H1 (cell line): ENCODE data around the gene SECTM1. TPM values are rescaled to one million over a fixed set of nuclear protein-coding genes. Genes with fewer than 3 reads are reported as not detected.

Experiments used
- CTCF ChIA-PET: fragments of 300-600 bp; sonication (Branson Sonifier 250); formaldehyde crosslinking; loops from one replicate; lab custom pipeline; 2021; ENCODE audit not compliant: partially characterized antibody; lab: Charles Lee
- POLR2A ChIA-PET: fragments of 300-600 bp; sonication (Branson Sonifier 250); formaldehyde crosslinking; loops from one replicate; lab custom pipeline; 2021; ENCODE audit warnings: inconsistent platforms; ENCODE audit not compliant: partially characterized antibody; lab: Charles Lee
- DNase-seq, 2 experiments: peaks; one replicate each; pipeline versions ENCODE4 v3.0.0 to v3.0.0-alpha.2; 2010 to 2022; ENCODE audit warnings: low spot score in 2 of 2, low read depth in 1 of 2, mixed read lengths in 1 of 2
- FAIRE-seq: peaks from 2 replicates; lab custom pipeline; 2011; peaks lifted over from hg19 to GRCh38; lab: Jason Lieb, UNC
- H2AFZ ChIP-seq: 2 replicates; pipeline ENCODE4 v1.8.1; 2012; ENCODE audit warnings: low read length, inconsistent platforms
- H2AK5ac ChIP-seq: 2 replicates; pipeline ENCODE4 v1.6.1; 2013; ENCODE audit warnings: low read depth, low read length
- H2BK120ac ChIP-seq: replicated peaks from 2 replicates; pipeline ENCODE3; 2013; ENCODE audit warnings: low read depth, low read length, inconsistent platforms
- H2BK12ac ChIP-seq: 2 replicates; pipeline ENCODE4 v1.6.1; 2013; ENCODE audit warnings: low read depth, low read length
- H2BK15ac ChIP-seq: 2 replicates; pipeline ENCODE4 v1.6.1; 2013; ENCODE audit warnings: low read length
- H2BK20ac ChIP-seq: 2 replicates; pipeline ENCODE4 v1.6.1; 2013; ENCODE audit warnings: low read length
- H2BK5ac ChIP-seq: 2 replicates; pipeline ENCODE4 v1.6.1; 2013; ENCODE audit warnings: low read depth, low read length
- H3K14ac ChIP-seq: 2 replicates; pipeline ENCODE4 v1.6.1; 2013; ENCODE audit warnings: inconsistent platforms; ENCODE audit not compliant: insufficient read length
- H3K18ac ChIP-seq: 2 replicates; pipeline ENCODE4 v1.6.1; 2013; ENCODE audit warnings: low read length; ENCODE audit errors: extremely low read depth
- H3K23ac ChIP-seq: 2 replicates; pipeline ENCODE4 v1.6.1; 2013; ENCODE audit warnings: inconsistent platforms; ENCODE audit not compliant: insufficient read length
- H3K23me2 ChIP-seq: 2 replicates; pipeline ENCODE4 v1.6.1; 2013; ENCODE audit warnings: low read depth, low read length
- H3K27ac ChIP-seq: 2 replicates; pipeline ENCODE4 v1.6.1; 2011; ENCODE audit warnings: low read depth, low read length, inconsistent platforms
- H3K27me3 ChIP-seq, 4 experiments: replicated peaks in 1 of 4; 1 replicate in 1 of 4; 2 replicates in 3 of 4; pipeline versions ENCODE4 v1.6.1 to v1.8.1; 2011 to 2013; ENCODE audit warnings: low read length in 3 of 4, mild to moderate bottlenecking in 3 of 4, inconsistent platforms in 2 of 4, mixed read lengths in 2 of 4, moderate library complexity in 1 of 4; ENCODE audit not compliant: control insufficient read depth in 3 of 4, insufficient read depth in 3 of 4; ENCODE audit errors: extremely low read depth in 1 of 4
- H3K36me3 ChIP-seq, 4 experiments: 2 replicates each; pipeline versions ENCODE4 v1.6.1 to v1.8.1; 2011 to 2013; ENCODE audit warnings: mild to moderate bottlenecking in 4 of 4, low read length in 3 of 4, moderate library complexity in 2 of 4, control low read depth in 1 of 4, inconsistent platforms in 1 of 4; ENCODE audit not compliant: insufficient read depth in 4 of 4, control insufficient read depth in 2 of 4
- H3K4ac ChIP-seq: replicated peaks from 2 replicates; pipeline ENCODE3; 2013; ENCODE audit warnings: low read length, low read depth, mixed read lengths, inconsistent platforms; ENCODE audit not compliant: insufficient read length
- H3K4me1 ChIP-seq, 4 experiments: replicated peaks in 1 of 4; 1 replicate in 1 of 4; 2 replicates in 3 of 4; pipeline versions ENCODE4 v1.6.1 to v1.8.1; 2011 to 2013; ENCODE audit warnings: low read length in 3 of 4, inconsistent platforms in 2 of 4, mixed read lengths in 1 of 4; ENCODE audit not compliant: insufficient read depth in 4 of 4, control insufficient read depth in 3 of 4
- H3K4me2 ChIP-seq, 2 experiments: 2 replicates each; pipeline versions ENCODE4 v1.6.1 to v1.8.1; 2011 to 2013; ENCODE audit warnings: low read depth in 2 of 2, low read length in 2 of 2, control low read depth in 1 of 2, inconsistent platforms in 1 of 2, mild to moderate bottlenecking in 1 of 2; ENCODE audit not compliant: insufficient read depth in 1 of 2
- H3K4me3 ChIP-seq, 4 experiments: fragments of 200-600, 300-600 bp in 1 of 4; sonication (generic), shearing (Covaris generic), sonication (Bioruptor Twin) in 1 of 4; 2 replicates each; pipeline versions ENCODE4 v1.5.1 to v1.8.1; 2011 to 2016; ENCODE audit warnings: low read length in 4 of 4, low read depth in 3 of 4, control low read depth in 2 of 4, inconsistent platforms in 2 of 4, mild to moderate bottlenecking in 2 of 4, mixed read lengths in 1 of 4, moderate library complexity in 1 of 4; ENCODE audit not compliant: insufficient read depth in 2 of 4; ENCODE audit errors: extremely low read depth in 1 of 4
- H3K56ac ChIP-seq: replicated peaks from 2 replicates; pipeline ENCODE3; 2013; ENCODE audit warnings: low read depth, mild to moderate bottlenecking, mixed read lengths, low read length, inconsistent platforms; ENCODE audit not compliant: insufficient read length
- H3K79me1 ChIP-seq: 2 replicates; pipeline ENCODE4 v1.6.1; 2013; ENCODE audit warnings: low read depth, low read length, control low read depth
- H3K79me2 ChIP-seq, 2 experiments: 2 replicates each; pipeline versions ENCODE4 v1.6.1 to v1.8.1; 2012 to 2013; ENCODE audit warnings: low read length in 2 of 2, mild to moderate bottlenecking in 2 of 2, inconsistent platforms in 1 of 2; ENCODE audit not compliant: insufficient read depth in 2 of 2, control insufficient read depth in 1 of 2
- H3K9ac ChIP-seq, 4 experiments: replicated peaks in 1 of 4; 1 replicate in 1 of 4; 2 replicates in 3 of 4; pipeline versions ENCODE4 v1.6.1 to v1.8.1; 2011 to 2013; ENCODE audit warnings: low read depth in 3 of 4, low read length in 3 of 4, control low read depth in 2 of 4, mild to moderate bottlenecking in 2 of 4, moderate library complexity in 2 of 4, inconsistent platforms in 1 of 4; ENCODE audit errors: extremely low read depth in 1 of 4
- H3K9me3 ChIP-seq, 2 experiments: 2 replicates each; pipeline versions ENCODE4 v1.6.1 to v1.8.1; 2012 to 2013; ENCODE audit warnings: mild to moderate bottlenecking in 2 of 2, moderate library complexity in 2 of 2, control low read depth in 1 of 2, inconsistent platforms in 1 of 2, low read depth in 1 of 2, low read length in 1 of 2, mixed read lengths in 1 of 2; ENCODE audit not compliant: insufficient read depth in 2 of 2
- H4K20me1 ChIP-seq, 2 experiments: replicated peaks in 1 of 2; 2 replicates each; pipeline versions ENCODE3 to v1.8.1; 2011 to 2013; ENCODE audit warnings: inconsistent platforms in 2 of 2, low read length in 2 of 2, mild to moderate bottlenecking in 1 of 2; ENCODE audit not compliant: insufficient read depth in 2 of 2, control insufficient read depth in 1 of 2
- H4K5ac ChIP-seq: 2 replicates; pipeline ENCODE4 v1.6.1; 2013; ENCODE audit warnings: low read length, low read depth, mixed read lengths, inconsistent platforms; ENCODE audit not compliant: insufficient read length
- H4K8ac ChIP-seq: 2 replicates; pipeline ENCODE4 v1.8.0; 2013; ENCODE audit warnings: mild to moderate bottlenecking, moderate library complexity, low read length, inconsistent platforms; ENCODE audit not compliant: insufficient read depth; ENCODE audit errors: extremely low read depth
- H4K91ac ChIP-seq: replicated peaks from 2 replicates; pipeline ENCODE3; 2013; ENCODE audit warnings: low read length, mixed read lengths, inconsistent platforms; ENCODE audit not compliant: insufficient read length
- BACH1 ChIP-seq: IDR thresholded peaks from 2 replicates; pipeline ENCODE4 v1.6.1; 2012; ENCODE audit warnings: low read length, improper control_type of control experiment
- CHD1 ChIP-seq: IDR thresholded peaks from 2 replicates; pipeline ENCODE4 v1.6.1; 2012; ENCODE audit warnings: low read depth, low read length, improper control_type of control experiment
- EGR1 ChIP-seq: IDR thresholded peaks from 2 replicates; pipeline ENCODE4 v1.6.1; 2011; ENCODE audit warnings: low read depth, low read length, borderline replicate concordance
- GTF2F1 ChIP-seq: IDR thresholded peaks from 2 replicates; pipeline ENCODE4 v1.6.1; 2012; ENCODE audit warnings: low read depth, low read length, improper control_type of control experiment, borderline replicate concordance
- JUN ChIP-seq: IDR thresholded peaks from 2 replicates; pipeline ENCODE4 v1.6.1; 2011; ENCODE audit warnings: low read depth, mild to moderate bottlenecking, improper control_type of control experiment, low read length
- KDM5A ChIP-seq: fragments of 200-600 bp; IDR thresholded peaks from 2 replicates; pipeline ENCODE4 v1.7.1; 2012; ENCODE audit warnings: mild to moderate bottlenecking, low read length, inconsistent platforms, mixed read lengths
- MAFK ChIP-seq: IDR thresholded peaks from 2 replicates; pipeline ENCODE4 v1.6.1; 2012; ENCODE audit warnings: low read depth, mild to moderate bottlenecking, improper control_type of control experiment, low read length
- POLR2A ChIP-seq, 2 experiments: IDR thresholded peaks; 1 replicate in 1 of 2; 2 replicates in 1 of 2; pipeline ENCODE4 v1.6.1; 2011; ENCODE audit warnings: low read depth in 2 of 2, low read length in 2 of 2, mild to moderate bottlenecking in 2 of 2; ENCODE audit errors: control extremely low read depth in 1 of 2
- RAD21 ChIP-seq, 2 experiments: IDR thresholded peaks in 1 of 2; conservative IDR thresholded peaks in 1 of 2; 2 replicates each; pipeline ENCODE4 v1.6.1; 2011; ENCODE audit warnings: low read depth in 2 of 2, low read length in 2 of 2, improper control_type of control experiment in 1 of 2, inconsistent platforms in 1 of 2, mild to moderate bottlenecking in 1 of 2, moderate library complexity in 1 of 2
- SP1 ChIP-seq: IDR thresholded peaks from 2 replicates; pipeline ENCODE4 v1.6.1; 2011; ENCODE audit warnings: low read depth, low read length
- TAF1 ChIP-seq: IDR thresholded peaks from 2 replicates; pipeline ENCODE4 v1.6.1; 2011; ENCODE audit warnings: mild to moderate bottlenecking, low read depth, low read length
- TAF7 ChIP-seq: optimal IDR thresholded peaks from 2 replicates; pipeline ENCODE3; 2011; ENCODE audit warnings: low read depth, mild to moderate bottlenecking, inconsistent platforms, low read length, moderate library complexity, borderline replicate concordance
- WGBS, 2 experiments: shearing (Covaris generic) in 1 of 2; methylation state at CpG; one replicate each; pipeline versions ENCODE4 v1.1.6 to v1.1.7; 2013 to 2015; ENCODE audit warnings: low lambda C conversion rate in 2 of 2, mixed read lengths in 2 of 2, inconsistent platforms in 1 of 2, low coverage in 1 of 2, missing lambda C conversion rate in 1 of 2; ENCODE audit not compliant: insufficient replicate concordance in 2 of 2, insufficient coverage in 1 of 2, insufficient read length in 1 of 2; ENCODE audit errors: extremely low coverage in 1 of 2, missing lambda C conversion rate in 1 of 2; 5-methylcytosine and 5-hydroxymethylcytosine counted together
- polyA plus RNA-seq, 7 experiments: library from polyadenylated mRNA; depleted of rRNA in 3 of 7; stranded (reverse) in 5 of 7; unstranded in 2 of 7; fragments of >200 nt in 5 of 7; fragments of 200-250 nt in 2 of 7; gene quantifications; 1 replicate in 5 of 7; 2 replicates in 1 of 7; 4 replicates in 1 of 7; pipeline versions ENCODE4 v1.2.1 to v1.2.3, GENCODE V29; 2011 to 2013; ENCODE audit warnings: missing spikeins in 2 of 7, mixed read lengths in 2 of 7
- total RNA-seq: library from RNA; stranded (reverse); fragmentation: NEBNext Ultra II Directional; extraction: Animal tissue kit (Norgen Biotek cat#: 25700); gene quantifications from 2 replicates; pipeline ENCODE4 v1.2.1, GENCODE V29; 2021

SECTM1 gene
- total and polyA plus RNA-seq, 2 of the 8 experiments (the other 6 are each of a cell fraction or from before 2014, with no cell fraction given), result 0.20 to 0.65 TPM

- H3K4ac ChIP-seq, result no peak overlapping the region
- H3K27ac ChIP-seq, result no peak overlapping the region
- 0 out of 4 replicates have a peak, but pooled peaks cover 0 to 3% of the 10 kb centered on the region in 2 experiments for H3K9me3 ChIP-seq
- H3K4me3 ChIP-seq, result no peak overlapping the region
- no peaks in the 10 kb centered on the region; a peak in 1 of 7 replicates for H3K27me3 ChIP-seq
- H3K18ac ChIP-seq, result no peak overlapping the region
- 92% methylated on average over 9 of the region's 9 CpGs; no CpG with 5 or more reads in 1 of the 2 experiments for WGBS, 2 experiments
- H3K36me3 ChIP-seq, result no peaks in the 10 kb centered on the region
- H3K56ac ChIP-seq, result no peak overlapping the region
- H3K4me1 ChIP-seq, result peaks cover 0 to 2% (median 0%) of the 10 kb centered on the region in 4 experiments; a peak in 1 of 7 replicates
- no peak overlapping the region for H2BK12ac ChIP-seq
- no peak overlapping the region for H4K8ac ChIP-seq
- no peak overlapping the region for H3K14ac ChIP-seq
- no peak overlapping the region for H4K5ac ChIP-seq
- FAIRE-seq, result no peak
- H3K9ac ChIP-seq, result no peak overlapping the region
- H2BK15ac ChIP-seq, result no peak overlapping the region
- H2BK120ac ChIP-seq, result no peak overlapping the region
- no peak overlapping the region for H2BK5ac ChIP-seq
- TF ChIP-seq MAFK (no peak), CHD1 (no peak), JUN (no peak), KDM5A (no peak), TAF1 (no peak), RAD21 (IDR thresholded peaks at IDR 0.05 in 1 of 2, conservative IDR thresholded peaks at IDR 0.05 in 1 of 2; ENCODE audit: low read depth in 2 of 2, low read length in 2 of 2) (no peak), POLR2A (IDR thresholded peaks at IDR 0.05; ENCODE audit: control extremely low read depth in 1 of 2, low read depth in 2 of 2, low read length in 2 of 2) (no peak), EGR1 (no peak), TAF7 (no peak), BACH1 (no peak), GTF2F1 (no peak), SP1 (no peak)
- no peak overlapping the region for H3K23ac ChIP-seq
- H2BK20ac ChIP-seq, result no peak overlapping the region
- H4K91ac ChIP-seq, result no peak overlapping the region
- no peaks in the 10 kb centered on the region; a peak in 1 of 4 replicates for H3K79me2 ChIP-seq
- H3K4me2 ChIP-seq, result no peak overlapping the region
- no peak overlapping the region for H2AFZ ChIP-seq
- ChIA-PET CTCF (interaction anchor here (0.7 kb wide), 1 partner anchor 140 kb away, joined by 3 read pairs; no protein-coding TSS in a partner anchor), POLR2A (no interaction called here)
- H3K79me1 ChIP-seq, result no peaks in the 10 kb centered on the region
- DNase-seq, result no peak
- H4K20me1 ChIP-seq, result no peaks in the 10 kb centered on the region
- no peak overlapping the region for H2AK5ac ChIP-seq
- H3K23me2 ChIP-seq, result no peaks in the 10 kb centered on the region; the same call in 1 of the 2 replicates
These were observed 46.3 kb downstream of the SECTM1 start for GRCh38 chr17:82287013-82287867.
